ENCODE measurements around the gene CALML6.
A peak's percentile ranks its signal among the peaks of the same experiment; 100 is the strongest.
"Not testable (repeated sequence)": the region's sequence is repeated elsewhere in the genome, so short reads cannot be mapped to it uniquely, and the experiment has no call there.

Gene CALML6, protein sequence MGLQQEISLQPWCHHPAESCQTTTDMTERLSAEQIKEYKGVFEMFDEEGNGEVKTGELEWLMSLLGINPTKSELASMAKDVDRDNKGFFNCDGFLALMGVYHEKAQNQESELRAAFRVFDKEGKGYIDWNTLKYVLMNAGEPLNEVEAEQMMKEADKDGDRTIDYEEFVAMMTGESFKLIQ

GRCh38 chr1:1914971-1915692 is at the start of gene CALML6:
Gene CALML6 (plus strand): TSS chr1:1915260. CDS start chr1:1915281, 21 bp downstream.
- no peak for DNase-seq (ENCODE audit: low read depth)

DNA sequence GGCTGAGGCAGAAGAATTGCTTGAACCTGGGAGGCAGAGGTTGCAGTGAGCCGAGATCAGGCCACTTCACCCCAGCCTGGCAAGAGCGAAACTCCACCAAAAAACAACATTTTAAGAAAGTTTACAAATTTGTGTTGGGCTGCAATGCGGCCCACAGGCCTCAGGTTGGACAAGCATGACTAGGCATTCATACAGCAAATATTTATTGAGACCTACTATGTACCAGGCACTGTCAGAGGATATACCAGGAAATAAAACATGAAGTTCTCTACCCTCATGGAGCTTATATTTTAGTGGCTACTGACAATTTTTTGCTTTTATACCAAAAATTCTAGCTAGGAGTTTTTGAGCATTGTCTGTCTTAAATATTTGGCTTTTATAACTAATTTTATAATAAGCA is 47.9 kb upstream of the CALML6 start:
- DNase-seq (ENCODE audit: low read depth) = no peak

GRCh38 chr1:1869469-1869868 is 45.6 kb upstream of the CALML6 start:
- DNase-seq (ENCODE audit: low read depth) = no peak

GRCh38 chr1:1872329-1872994 is 42.6 kb upstream of the CALML6 start:
- DNase-seq (ENCODE audit: low read depth) = no peak

DNA sequence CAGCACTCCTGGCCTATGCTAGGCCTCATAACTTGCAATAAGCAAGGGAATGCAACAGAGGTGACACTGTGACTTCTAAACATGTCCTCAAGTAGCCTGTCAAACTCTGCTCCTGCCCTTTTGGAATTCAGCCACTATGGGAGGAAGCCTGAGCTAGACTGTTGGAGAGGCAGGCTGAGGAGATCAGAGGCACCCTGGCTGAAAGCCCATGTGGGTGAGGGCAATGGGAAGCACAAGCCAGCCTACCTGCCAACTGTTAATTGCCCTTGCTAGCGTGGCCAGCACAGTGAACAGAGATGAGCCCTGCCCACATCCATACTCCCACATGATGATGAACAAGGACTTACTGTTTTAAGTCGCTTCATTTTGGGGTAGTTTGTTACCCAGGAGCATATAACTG is 41.9 kb upstream of the CALML6 start:
- no peak for DNase-seq (ENCODE audit: low read depth)

GRCh38 chr1:1874901-1875300 is 40.2 kb upstream of the CALML6 start:
- DNase-seq (ENCODE audit: low read depth) = no peak

- no peak for DNase-seq (ENCODE audit: low read depth)
Observed at GRCh38 chr1:1875932-1876331, 39.1 kb upstream of the CALML6 start.

- no peak for DNase-seq (ENCODE audit: low read depth)
Observed at GRCh38 chr1:1876335-1876930, 38.6 kb upstream of the CALML6 start.

GRCh38 chr1:1877865-1878436 is 37.1 kb upstream of the CALML6 start:
- no peak for DNase-seq (ENCODE audit: low read depth)

GRCh38 chr1:1879942-1880341 is 35.1 kb upstream of the CALML6 start:
- no peak for DNase-seq (ENCODE audit: low read depth)

DNA sequence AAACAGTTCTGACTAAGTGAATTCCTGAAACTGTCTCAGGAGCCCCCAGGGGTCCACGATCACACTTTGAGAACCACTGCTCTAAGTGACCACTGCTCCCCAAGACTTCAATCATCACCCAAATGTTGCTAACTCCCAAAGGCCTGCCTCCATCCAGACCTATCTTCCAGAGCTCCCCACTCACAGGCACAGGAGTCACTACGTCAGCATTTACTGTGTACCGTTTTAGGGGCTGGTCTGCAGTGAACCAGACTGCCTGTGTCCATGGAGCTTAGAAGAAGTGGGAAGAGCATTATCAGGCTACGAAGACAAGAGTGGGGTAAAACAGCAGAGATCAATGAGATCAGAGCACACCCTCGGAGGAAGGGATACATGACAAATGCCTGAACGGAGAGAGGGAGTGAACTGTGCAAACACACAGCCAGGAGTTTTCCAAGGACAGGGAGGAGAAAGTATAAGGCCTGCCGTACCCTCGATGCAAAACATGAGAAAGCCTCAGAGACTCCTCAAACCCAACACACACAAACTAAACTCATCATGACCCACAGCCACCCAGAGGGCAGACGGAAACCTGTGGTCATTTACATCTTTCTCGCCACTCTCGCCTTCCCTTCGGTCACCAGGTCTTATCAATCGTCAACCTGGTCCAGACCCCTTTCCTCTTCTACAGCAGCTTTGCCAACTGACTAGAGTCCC is 34.3 kb upstream of the CALML6 start:
- no peak for DNase-seq (ENCODE audit: low read depth)

DNA sequence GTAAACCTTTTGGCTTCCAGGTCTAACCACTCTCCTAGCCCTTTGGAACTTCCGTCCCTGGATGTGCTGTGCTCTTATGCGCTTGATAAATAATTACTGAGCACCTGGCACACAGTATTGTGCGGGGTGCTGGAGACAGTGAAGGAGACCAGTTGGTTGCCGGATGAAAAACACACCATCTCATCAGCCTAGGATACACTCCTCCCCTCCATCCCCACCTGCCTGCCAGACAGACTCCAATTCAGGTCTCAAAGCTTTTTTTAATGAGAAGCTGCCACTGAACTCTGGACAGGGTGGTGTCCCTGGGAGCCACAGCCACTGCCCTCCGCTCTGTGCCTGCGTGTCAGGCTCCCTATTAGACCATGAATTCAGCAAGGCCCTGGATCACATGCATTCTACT is 33.3 kb upstream of the CALML6 start:
- DNase-seq (ENCODE audit: low read depth) = no peak

DNA sequence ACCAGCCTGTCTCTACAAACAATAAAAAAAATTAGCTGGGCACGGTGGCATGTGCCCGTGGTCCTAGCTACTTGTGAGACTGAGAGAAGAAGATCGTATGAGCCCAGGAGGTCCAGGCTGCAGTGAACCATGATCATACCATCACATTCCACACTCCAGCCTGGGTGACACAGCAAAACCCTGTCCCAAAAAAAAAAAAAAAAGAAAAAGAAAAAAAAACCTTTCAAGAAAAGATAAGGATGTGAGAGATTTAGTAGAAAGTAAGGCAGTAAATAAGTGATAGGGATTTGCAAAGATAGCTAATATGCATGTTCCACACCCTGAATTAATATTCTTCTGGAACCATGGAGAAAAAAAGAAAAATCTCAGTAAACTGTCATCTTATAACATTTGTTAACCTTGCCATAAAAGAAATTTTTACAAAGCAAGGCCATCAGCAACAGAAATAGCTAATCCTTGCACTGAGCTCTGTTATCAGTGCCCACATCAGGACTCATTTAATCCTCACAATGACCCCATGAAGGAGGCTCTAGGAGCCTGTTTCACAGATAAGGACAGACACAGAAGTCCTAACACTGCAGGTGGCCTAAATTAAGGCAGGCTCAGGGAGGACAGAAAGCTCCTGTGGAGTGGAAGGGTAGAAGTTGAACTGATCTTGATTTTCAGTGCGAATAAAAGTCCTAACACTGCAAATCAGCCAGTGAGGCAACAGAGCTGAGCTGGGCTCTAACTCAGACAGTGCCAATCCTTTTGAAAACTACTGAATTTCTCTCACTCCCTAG is 31.8 kb upstream of the CALML6 start:
- DNase-seq (ENCODE audit: low read depth) = no peak

GRCh38 chr1:1883890-1884289 is 31.2 kb upstream of the CALML6 start:
- DNase-seq (ENCODE audit: low read depth) = not testable (repeated sequence)

DNA sequence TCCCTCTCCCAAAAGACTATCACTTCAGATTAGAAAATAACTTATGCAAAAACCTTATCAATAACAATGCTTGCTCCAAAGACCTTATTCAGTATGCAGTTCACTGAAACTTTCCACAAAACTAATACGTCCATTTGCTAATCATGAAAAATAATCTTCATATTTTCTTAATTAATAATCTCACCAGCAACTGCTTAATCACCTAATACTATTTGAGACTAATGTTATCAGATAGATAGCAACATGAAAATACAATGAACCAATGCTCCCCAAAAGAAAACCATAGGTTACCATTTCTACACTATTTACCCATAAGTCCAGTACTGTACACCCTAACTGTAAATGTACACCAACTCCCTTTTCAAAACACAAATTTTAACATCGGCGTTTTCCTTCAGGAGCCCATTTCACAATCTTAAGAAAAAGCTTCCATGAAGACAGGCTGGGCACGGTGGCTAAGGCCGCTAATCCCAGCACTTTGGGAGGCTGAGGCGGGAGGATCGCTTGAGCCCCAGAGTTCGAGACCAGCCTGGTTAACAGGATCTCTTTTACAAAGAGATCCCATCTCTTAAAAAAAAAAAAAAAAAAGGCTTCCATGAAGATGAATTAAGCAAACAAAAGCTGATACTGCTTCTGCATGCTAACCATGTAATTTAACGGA is 25.8 kb upstream of the CALML6 start:
- DNase-seq (ENCODE audit: low read depth) = no peak

DNA sequence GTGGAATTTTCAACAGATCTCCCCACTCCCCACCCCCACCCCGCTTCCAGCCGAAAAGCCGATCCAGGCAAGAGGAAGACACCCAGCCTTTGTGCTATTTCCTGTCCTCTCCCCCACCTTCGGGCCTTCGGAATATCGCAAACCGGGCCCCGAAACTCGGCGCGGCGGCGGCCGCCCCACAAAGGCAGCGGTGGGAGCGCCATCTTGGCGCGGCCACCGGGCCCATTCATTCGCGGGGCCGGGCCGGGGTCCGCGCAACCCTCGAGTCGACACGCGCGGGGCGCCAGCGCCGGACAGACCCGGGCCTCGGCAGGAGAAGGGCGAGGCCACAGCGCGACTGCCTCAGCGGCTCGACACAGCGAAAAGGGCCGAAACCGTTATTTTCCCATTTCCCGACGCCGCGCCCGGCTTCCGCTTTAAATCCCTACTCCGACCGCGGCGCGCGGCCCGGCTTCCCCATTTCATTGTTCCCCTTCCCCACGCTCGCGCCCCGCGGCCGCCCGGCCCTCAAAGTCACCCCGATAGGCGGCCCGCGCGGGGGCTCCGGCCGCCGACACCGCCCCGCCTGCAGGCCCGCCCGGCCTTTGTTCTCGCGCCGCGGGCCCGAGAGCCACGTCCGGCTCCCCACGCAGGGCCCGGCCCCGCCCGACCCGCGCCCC is 25.1 kb upstream of the CALML6 start:
- DNase-seq (ENCODE audit: low read depth) = peak; percentile 19

DNA sequence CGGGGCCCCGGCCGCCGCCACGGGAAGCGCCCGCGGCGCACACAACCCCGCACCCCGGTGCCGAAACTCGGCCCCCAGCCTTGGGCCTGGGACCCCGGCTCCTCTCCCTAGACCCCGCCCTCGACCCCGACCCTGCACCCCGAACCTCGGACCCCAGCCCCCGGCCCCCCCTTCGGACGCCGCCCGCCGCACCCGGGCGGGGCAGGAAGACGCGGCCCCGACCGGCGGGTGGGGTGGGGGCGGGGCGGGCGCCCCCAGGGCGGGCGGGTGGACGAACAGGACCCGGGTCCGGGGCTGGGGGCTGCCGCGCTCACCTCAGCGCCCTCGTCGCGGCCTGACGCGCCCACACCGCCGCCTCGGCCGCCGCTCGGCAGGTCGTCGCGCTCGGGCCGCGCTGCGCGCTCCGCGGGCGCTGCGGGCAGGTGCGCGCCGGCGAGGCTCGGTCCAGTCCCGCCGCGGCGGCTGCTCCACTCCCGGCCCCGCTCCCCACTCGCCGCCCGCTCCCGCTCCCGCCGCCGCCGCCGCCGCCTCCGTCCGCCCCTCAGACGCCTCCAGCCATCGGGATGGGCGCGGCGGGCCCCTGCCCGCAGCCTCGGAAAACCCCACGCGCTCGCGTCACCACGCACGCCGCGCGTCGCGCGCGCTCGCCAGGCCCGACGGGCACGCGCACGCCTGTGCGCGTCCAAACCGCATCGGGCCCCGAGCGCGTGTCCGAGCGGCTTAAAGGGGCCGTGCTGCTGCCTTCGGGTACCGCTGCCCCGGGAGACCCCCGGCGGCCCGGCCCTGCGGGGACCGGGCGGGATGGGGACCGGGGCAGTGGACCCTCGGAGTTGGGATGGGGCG is 24.3 kb upstream of the CALML6 start, which contains the start of gene GNB1:
Gene GNB1 (minus strand): TSS at position 582 of the 843 bp plus-strand sequence. CDS start 65,634 bp downstream, outside the sequence.
- peak; percentile 82 for DNase-seq (ENCODE audit: low read depth)

GRCh38 chr1:1891349-1892078 is 23.5 kb upstream of the CALML6 start:
- no peak for DNase-seq (ENCODE audit: low read depth)

Data from stimulated activated CD8-positive, alpha-beta memory T cell treated with anti-CD3 and anti-CD28 coated beads, Interleukin-15, amount 100 ng/mL, for 24 hours (primary cell).